Measurements from ENCODE around the gene RPL3. TPM values are rescaled to one million over a fixed set of nuclear protein-coding genes. Genes with fewer than 3 reads are reported as not detected.
A peak's percentile ranks its signal among the peaks of the same experiment; 100 is the strongest.

RPL3 gene
- total RNA-seq, 1 experiment from 2014 or later = 2,830 TPM

DNA sequence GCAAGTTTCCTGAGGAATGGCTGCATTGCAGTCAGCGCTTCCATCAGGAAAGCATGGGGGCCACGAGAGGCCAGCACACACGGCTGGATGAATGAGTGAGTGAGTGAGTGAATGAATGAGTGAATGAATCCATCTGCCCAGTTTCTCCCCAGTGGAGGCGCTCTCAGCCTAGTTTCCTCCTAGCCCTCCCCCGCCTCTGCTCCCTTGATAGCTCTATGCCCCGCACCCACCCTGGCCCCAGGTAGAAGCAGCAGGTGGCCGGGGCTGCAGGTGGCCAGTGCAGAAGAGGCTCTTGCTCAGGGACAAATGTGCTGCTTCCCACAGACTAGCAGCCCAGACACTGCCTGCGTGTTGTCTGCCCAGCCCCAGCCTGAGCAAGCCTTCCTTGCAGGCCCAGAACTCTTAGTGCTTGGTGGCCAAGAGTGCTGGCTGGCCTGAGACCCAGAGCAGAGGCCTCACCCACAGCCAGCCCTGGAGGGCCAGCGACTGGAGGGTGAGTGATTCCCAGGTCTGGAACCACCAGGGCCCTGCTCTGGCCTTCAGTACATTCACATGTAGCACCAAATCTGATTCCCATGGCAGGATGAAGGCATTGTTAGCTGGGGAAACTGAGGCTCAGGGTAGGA lies 43.5 kb downstream of the RPL3 start:
- H3K27ac ChIP-seq (ENCODE audit: insufficient read length, low read depth, low read length) = no peak overlapping the region
- H2BK5ac ChIP-seq (ENCODE audit: insufficient read length, low read length) = no peak overlapping the region
- H4K5ac ChIP-seq (ENCODE audit: insufficient read length, low read depth, low read length) = no peak overlapping the region
- Mint-ChIP-seq H3K9me3 (peaks cover 13 to 14% of the 10 kb centered on the region in 2 experiments), H3K27ac (0 out of 7 replicates have a peak overlapping the region, but pooled peaks of 1 of the 3 experiments have one; percentile 68), H3K27me3 (ENCODE audit: low read depth) (peaks cover 9% of the 10 kb centered on the region), H3K4me3 (no peak overlapping the region), H3K36me3 (ENCODE audit: insufficient read depth in 1 of 3, low read depth in 3 of 3) (peaks cover 7 to 19% (median 9%) of the 10 kb centered on the region in 3 experiments; a peak in 4 of 7 replicates), H3K4me1 (peaks cover 17 to 24% of the 10 kb centered on the region in 2 experiments)
- no peak overlapping the region for H3K23ac ChIP-seq (ENCODE audit: insufficient read length, low read depth, low read length)
- H4K20me1 ChIP-seq (ENCODE audit: control insufficient read depth, insufficient read depth, insufficient read length) = no peaks in the 10 kb centered on the region
- no peak overlapping the region for H2BK20ac ChIP-seq (ENCODE audit: low read depth, low read length, poor library complexity, severe bottlenecking)
- no peaks in the 10 kb centered on the region for H3K79me2 ChIP-seq (ENCODE audit: insufficient read depth, low read length)
- no peak overlapping the region for H2BK12ac ChIP-seq (ENCODE audit: insufficient read length, low read depth, low read length)
- no peak overlapping the region for H3K4me2 ChIP-seq (ENCODE audit: insufficient read depth, insufficient read length, low read length)
- no peaks in the 10 kb centered on the region for H3K27me3 ChIP-seq (ENCODE audit: insufficient read depth, low read length)
- no peaks in the 10 kb centered on the region for H3K79me1 ChIP-seq (ENCODE audit: insufficient read depth, low read depth, low read length, poor library complexity, severe bottlenecking)
- H4K91ac ChIP-seq (ENCODE audit: insufficient read length, low read depth, low read length) = no peak overlapping the region
- no peak overlapping the region for H2AK5ac ChIP-seq (ENCODE audit: insufficient read length, low read length)
- no peak for DNase-seq
- no peak overlapping the region; the same call in 1 of the 2 replicates for H2BK15ac ChIP-seq (ENCODE audit: low read depth, low read length)
- H3K9me3 ChIP-seq (ENCODE audit: control insufficient read depth, low read depth, low read length) = no peaks in the 10 kb centered on the region
- H3T11ph ChIP-seq (ENCODE audit: low read length) = no peak overlapping the region
- H3K56ac ChIP-seq (ENCODE audit: insufficient read length, low read depth, low read length) = no peak overlapping the region
- WGBS (ENCODE audit: extremely low coverage, insufficient read length, low lambda C conversion rate) = no CpG with 5 or more reads among the region's 9 CpGs
- H3K4ac ChIP-seq (ENCODE audit: low read depth, low read length) = no peak overlapping the region
- H2AFZ ChIP-seq (ENCODE audit: low read length) = no peak overlapping the region
- no peaks in the 10 kb centered on the region for H3K23me2 ChIP-seq (ENCODE audit: insufficient read length, low read depth, low read length, poor library complexity, severe bottlenecking)
- no peak overlapping the region for H3K9ac ChIP-seq (ENCODE audit: extremely low read depth, insufficient read length, low read length)
- H3K14ac ChIP-seq (ENCODE audit: insufficient read depth, low read length) = no peak overlapping the region; the same call in 1 of the 2 replicates
- no peak overlapping the region for H3K18ac ChIP-seq (ENCODE audit: insufficient read length, low read depth, low read length)
- TF ChIP-seq, protein P1, sequence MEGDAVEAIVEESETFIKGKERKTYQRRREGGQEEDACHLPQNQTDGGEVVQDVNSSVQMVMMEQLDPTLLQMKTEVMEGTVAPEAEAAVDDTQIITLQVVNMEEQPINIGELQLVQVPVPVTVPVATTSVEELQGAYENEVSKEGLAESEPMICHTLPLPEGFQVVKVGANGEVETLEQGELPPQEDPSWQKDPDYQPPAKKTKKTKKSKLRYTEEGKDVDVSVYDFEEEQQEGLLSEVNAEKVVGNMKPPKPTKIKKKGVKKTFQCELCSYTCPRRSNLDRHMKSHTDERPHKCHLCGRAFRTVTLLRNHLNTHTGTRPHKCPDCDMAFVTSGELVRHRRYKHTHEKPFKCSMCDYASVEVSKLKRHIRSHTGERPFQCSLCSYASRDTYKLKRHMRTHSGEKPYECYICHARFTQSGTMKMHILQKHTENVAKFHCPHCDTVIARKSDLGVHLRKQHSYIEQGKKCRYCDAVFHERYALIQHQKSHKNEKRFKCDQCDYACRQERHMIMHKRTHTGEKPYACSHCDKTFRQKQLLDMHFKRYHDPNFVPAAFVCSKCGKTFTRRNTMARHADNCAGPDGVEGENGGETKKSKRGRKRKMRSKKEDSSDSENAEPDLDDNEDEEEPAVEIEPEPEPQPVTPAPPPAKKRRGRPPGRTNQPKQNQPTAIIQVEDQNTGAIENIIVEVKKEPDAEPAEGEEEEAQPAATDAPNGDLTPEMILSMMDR (conservative IDR thresholded peaks at IDR 0.05) = no peak
- H2BK120ac ChIP-seq (ENCODE audit: low read depth, low read length, poor library complexity, severe bottlenecking) = no peak overlapping the region
- peaks cover 4% of the 10 kb centered on the region; the same call in 1 of the 2 replicates for H3K4me1 ChIP-seq (ENCODE audit: insufficient read depth, low read length)
- no peak overlapping the region for H4K8ac ChIP-seq (replicated peaks; ENCODE audit: insufficient read length, low read depth, low read length)
